Measurements from ENCODE around the gene BACE2. TPM values are rescaled to one million over a fixed set of nuclear protein-coding genes. Genes with fewer than 3 reads are reported as not detected.

Gene BACE2
- total and polyA plus RNA-seq, 2 of the 4 experiments (the other 2 are of a cell fraction): 17.0 to 35.5 TPM

DNA sequence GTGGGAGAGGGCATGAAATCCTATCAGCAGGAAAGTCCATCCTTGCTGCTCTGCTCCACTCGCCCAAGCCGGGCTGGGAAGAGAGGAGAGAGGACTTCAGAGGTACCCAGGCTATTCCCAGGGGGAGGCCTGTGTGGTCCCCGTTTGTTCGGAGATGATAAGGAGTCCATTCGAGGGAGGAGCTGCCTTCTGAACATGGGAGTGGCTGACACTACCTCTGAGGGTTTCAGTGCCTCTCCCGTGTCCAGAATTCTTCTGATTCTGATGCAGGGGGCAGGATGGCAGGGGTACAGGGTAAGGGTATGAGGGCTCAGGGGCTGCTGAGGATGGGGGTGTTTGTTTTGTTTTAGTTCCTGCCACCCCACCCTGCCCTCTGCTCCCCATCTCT lies 40.4 kb downstream of the BACE2 start:
- DNase-seq (no peak), ATAC-seq (ENCODE audit: low read depth) (no peak)
- Histone ChIP-seq H3K4me3 (ENCODE audit: insufficient read depth, low read depth, low read length) (no peak overlapping the region), H3K9ac (ENCODE audit: low read depth, low read length) (no peak overlapping the region), H3K18ac (ENCODE audit: low read depth, low read length) (no peak overlapping the region), H2BK120ac (ENCODE audit: low read depth, low read length) (no peak overlapping the region), H3K9me3 (ENCODE audit: control insufficient read depth, insufficient read depth, low read length) (no peaks in the 10 kb centered on the region), H3K23ac (ENCODE audit: low read depth, low read length) (no peak overlapping the region), H2BK20ac (ENCODE audit: low read depth, low read length) (no peak overlapping the region), H3K36me3 (ENCODE audit: control insufficient read depth, insufficient read depth, low read length) (no peaks in the 10 kb centered on the region), H2AK5ac (ENCODE audit: low read depth, low read length) (no peak overlapping the region), H4K91ac (ENCODE audit: insufficient read depth, low read depth, low read length) (no peak overlapping the region), H3K79me1 (ENCODE audit: low read depth in 1 of 2, low read length in 2 of 2) (no peaks in the 10 kb centered on the region; a peak in 1 of 4 replicates), H2BK5ac (ENCODE audit: low read depth, low read length, poor library complexity, severe bottlenecking) (no peak overlapping the region), H4K5ac (ENCODE audit: low read depth, low read length) (no peak overlapping the region), H2BK15ac (ENCODE audit: low read depth, low read length) (no peak overlapping the region), H3K4ac (ENCODE audit: low read depth, low read length) (no peak overlapping the region), H3K27me3 (ENCODE audit: control insufficient read depth, insufficient read depth, low read length) (no peaks in the 10 kb centered on the region), H4K8ac (ENCODE audit: low read depth in 2 of 2, low read length in 2 of 2) (no peak overlapping the region), H2AFZ (replicated peaks; ENCODE audit: low read length, poor library complexity) (no peak overlapping the region), H2AK9ac (replicated peaks; ENCODE audit: low read depth, low read length, poor library complexity) (no peak overlapping the region), H4K20me1 (ENCODE audit: insufficient read depth, low read length) (0 out of 2 replicates have a peak, but pooled peaks cover 5% of the 10 kb centered on the region), H3K56ac (ENCODE audit: extremely low read depth, insufficient read depth, low read length) (no peak overlapping the region), H3K9me1 (ENCODE audit: insufficient read depth, low read length) (peaks cover 6% of the 10 kb centered on the region), H3K14ac (replicated peaks; ENCODE audit: low read depth, low read length) (no peak overlapping the region), H3K4me1 (ENCODE audit: control insufficient read depth, insufficient read depth, low read length) (peaks cover 6% of the 10 kb centered on the region; the same call in 1 of the 2 replicates), H3K4me2 (ENCODE audit: low read depth, low read length) (no peak overlapping the region), H3K27ac (ENCODE audit: insufficient read depth, low read length) (no peak overlapping the region)
- CTCF ChIA-PET: no interaction called here
- POLR2A ChIA-PET (ENCODE audit: unreplicated experiment): no interaction called here
- intact Hi-C loops (cut with micrococcal nuclease): no loop called here
- dilution Hi-C loops (cut with HindIII; ENCODE audit: low sequenced_read_pairs, unreplicated experiment): no loop called here
- 20% methylated on average over 1 of the region's 6 CpGs; no CpG with 5 or more reads in 1 of the 2 experiments for WGBS, 2 experiments (ENCODE audit: extremely low coverage in 2 of 2, insufficient read length in 1 of 2)
- TF ChIP-seq MXI1 (IDR thresholded peaks at IDR 0.05; ENCODE audit: borderline replicate concordance, low read depth, low read length) (no peak), CHD1 (IDR thresholded peaks at IDR 0.05; ENCODE audit: low read depth, low read length) (no peak), FOS (IDR thresholded peaks at IDR 0.05; ENCODE audit: low read depth, low read length) (no peak), MAFK (IDR thresholded peaks at IDR 0.05; ENCODE audit: low read depth, low read length) (no peak)
- TF ChIP-seq, protein P1, sequence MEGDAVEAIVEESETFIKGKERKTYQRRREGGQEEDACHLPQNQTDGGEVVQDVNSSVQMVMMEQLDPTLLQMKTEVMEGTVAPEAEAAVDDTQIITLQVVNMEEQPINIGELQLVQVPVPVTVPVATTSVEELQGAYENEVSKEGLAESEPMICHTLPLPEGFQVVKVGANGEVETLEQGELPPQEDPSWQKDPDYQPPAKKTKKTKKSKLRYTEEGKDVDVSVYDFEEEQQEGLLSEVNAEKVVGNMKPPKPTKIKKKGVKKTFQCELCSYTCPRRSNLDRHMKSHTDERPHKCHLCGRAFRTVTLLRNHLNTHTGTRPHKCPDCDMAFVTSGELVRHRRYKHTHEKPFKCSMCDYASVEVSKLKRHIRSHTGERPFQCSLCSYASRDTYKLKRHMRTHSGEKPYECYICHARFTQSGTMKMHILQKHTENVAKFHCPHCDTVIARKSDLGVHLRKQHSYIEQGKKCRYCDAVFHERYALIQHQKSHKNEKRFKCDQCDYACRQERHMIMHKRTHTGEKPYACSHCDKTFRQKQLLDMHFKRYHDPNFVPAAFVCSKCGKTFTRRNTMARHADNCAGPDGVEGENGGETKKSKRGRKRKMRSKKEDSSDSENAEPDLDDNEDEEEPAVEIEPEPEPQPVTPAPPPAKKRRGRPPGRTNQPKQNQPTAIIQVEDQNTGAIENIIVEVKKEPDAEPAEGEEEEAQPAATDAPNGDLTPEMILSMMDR (conservative IDR thresholded peaks at IDR 0.05; ENCODE audit: low read depth, low read length): no peak
- BruUV-seq (replicated peaks): no TSS peak
- in situ Hi-C loops (cut with MboI; ENCODE audit: low sequenced_read_pairs): no loop called here

All from IMR-90 (cell line).